Upper lobe of left lung (tissue), 4 donors: Measurements from ENCODE around the gene ELL3.

ENCODE experiments used
- EP300 ChIP-seq, 4 donors: sonication (generic); formaldehyde crosslinking; IDR thresholded peaks; one replicate each; pipeline ENCODE4 v1.5.1; 2017; ENCODE audit warnings: antibody characterized with exemption in 4 of 4, control low read depth in 2 of 4
- TF ChIP-seq, protein P1 (sequence below), 6 experiments: fragments of 450-650 bp in 4 of 6; fragments of 200-600 bp in 2 of 6; sonication (generic) in 2 of 6; IDR thresholded peaks; one replicate each; pipeline ENCODE4 v1.5.1; 2016 to 2019; ENCODE audit warnings: antibody characterized with exemption in 6 of 6

DNA sequence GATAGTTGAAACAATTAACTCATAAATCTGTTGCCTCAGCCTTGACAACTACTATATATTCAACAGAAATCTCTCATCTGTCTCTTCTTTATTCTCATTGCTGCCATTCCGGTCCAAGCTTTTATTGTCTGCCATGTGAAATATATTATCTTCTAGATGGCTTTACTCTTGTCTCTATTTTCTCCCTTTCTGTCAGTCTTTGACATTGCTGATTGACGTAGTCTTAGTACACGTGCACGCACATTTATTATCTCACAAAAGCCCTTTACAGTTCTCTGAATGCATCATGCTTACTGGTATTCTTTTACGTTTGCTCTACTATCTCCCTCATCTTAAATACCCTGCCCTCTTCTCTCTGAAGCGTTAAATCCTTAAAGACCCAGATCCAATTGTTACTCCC lies 24.9 kb downstream of the ELL3 start:
- TF ChIP-seq, protein P1, sequence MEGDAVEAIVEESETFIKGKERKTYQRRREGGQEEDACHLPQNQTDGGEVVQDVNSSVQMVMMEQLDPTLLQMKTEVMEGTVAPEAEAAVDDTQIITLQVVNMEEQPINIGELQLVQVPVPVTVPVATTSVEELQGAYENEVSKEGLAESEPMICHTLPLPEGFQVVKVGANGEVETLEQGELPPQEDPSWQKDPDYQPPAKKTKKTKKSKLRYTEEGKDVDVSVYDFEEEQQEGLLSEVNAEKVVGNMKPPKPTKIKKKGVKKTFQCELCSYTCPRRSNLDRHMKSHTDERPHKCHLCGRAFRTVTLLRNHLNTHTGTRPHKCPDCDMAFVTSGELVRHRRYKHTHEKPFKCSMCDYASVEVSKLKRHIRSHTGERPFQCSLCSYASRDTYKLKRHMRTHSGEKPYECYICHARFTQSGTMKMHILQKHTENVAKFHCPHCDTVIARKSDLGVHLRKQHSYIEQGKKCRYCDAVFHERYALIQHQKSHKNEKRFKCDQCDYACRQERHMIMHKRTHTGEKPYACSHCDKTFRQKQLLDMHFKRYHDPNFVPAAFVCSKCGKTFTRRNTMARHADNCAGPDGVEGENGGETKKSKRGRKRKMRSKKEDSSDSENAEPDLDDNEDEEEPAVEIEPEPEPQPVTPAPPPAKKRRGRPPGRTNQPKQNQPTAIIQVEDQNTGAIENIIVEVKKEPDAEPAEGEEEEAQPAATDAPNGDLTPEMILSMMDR (IDR thresholded peaks at IDR 0.05) = no peak
- no peak for TF ChIP-seq EP300 (IDR thresholded peaks at IDR 0.05)
